Naive B cell (primary cell): ENCODE measurements around the gene SAPCD2. TPM values are rescaled to one million over a fixed set of nuclear protein-coding genes. Genes with fewer than 3 reads are reported as not detected.

Experiments used
- ATAC-seq, 2 donors: fragments of 150-1000 bp; cut with Tn5 transposase; 2 replicates each; pipeline ENCODE4 v1.10.0; 2021; ENCODE audit warnings: low read depth in 2 of 2, mild to moderate bottlenecking in 2 of 2, moderate library complexity in 2 of 2
- DNase-seq: peaks from one replicate; pipeline ENCODE4 v3.0.0; 2022
- H3K27ac Mint-ChIP-seq, 6 donors: one replicate each; pipeline ENCODE4 v1.8.0; 2020 to 2022; ENCODE audit warnings: mild to moderate bottlenecking in 6 of 6, mixed read lengths in 6 of 6, moderate library complexity in 5 of 6, inconsistent platforms in 2 of 6
- H3K27me3 Mint-ChIP-seq, 3 donors: one replicate each; pipeline ENCODE4 v1.8.0; 2021 to 2022; ENCODE audit warnings: mixed read lengths in 3 of 3, mild to moderate bottlenecking in 1 of 3
- H3K36me3 Mint-ChIP-seq, 2 donors: one replicate each; pipeline ENCODE4 v1.8.0; 2020 to 2022; ENCODE audit warnings: mixed read lengths in 2 of 2, inconsistent platforms in 1 of 2, mild to moderate bottlenecking in 1 of 2
- H3K4me1 Mint-ChIP-seq, 3 donors: one replicate each; pipeline ENCODE4 v1.8.0; 2020 to 2022; ENCODE audit warnings: mixed read lengths in 3 of 3, inconsistent platforms in 1 of 3, mild to moderate bottlenecking in 1 of 3, moderate library complexity in 1 of 3
- H3K4me3 Mint-ChIP-seq, 8 donors: one replicate each; pipeline ENCODE4 v1.8.0; 2020 to 2022; ENCODE audit warnings: mild to moderate bottlenecking in 8 of 8, mixed read lengths in 8 of 8, moderate library complexity in 8 of 8, inconsistent platforms in 2 of 8
- H3K9me3 Mint-ChIP-seq, 7 donors: one replicate each; pipeline ENCODE4 v1.8.0; 2020 to 2022; ENCODE audit warnings: mixed read lengths in 7 of 7, mild to moderate bottlenecking in 5 of 7, inconsistent platforms in 2 of 7, moderate library complexity in 1 of 7
- polyA plus RNA-seq, 6 donors: library from polyadenylated mRNA; unstranded; fragments of 300-500 nt; fragmentation: Illumina TruSeq; gene quantifications; one replicate each; pipeline ENCODE4 v1.2.3, GENCODE V29; 2021; ENCODE audit warnings: low read depth in 6 of 6

Gene SAPCD2
- polyA plus RNA-seq, 6 donors from 2014 or later = 0.05 TPM; not detected in 5

DNA sequence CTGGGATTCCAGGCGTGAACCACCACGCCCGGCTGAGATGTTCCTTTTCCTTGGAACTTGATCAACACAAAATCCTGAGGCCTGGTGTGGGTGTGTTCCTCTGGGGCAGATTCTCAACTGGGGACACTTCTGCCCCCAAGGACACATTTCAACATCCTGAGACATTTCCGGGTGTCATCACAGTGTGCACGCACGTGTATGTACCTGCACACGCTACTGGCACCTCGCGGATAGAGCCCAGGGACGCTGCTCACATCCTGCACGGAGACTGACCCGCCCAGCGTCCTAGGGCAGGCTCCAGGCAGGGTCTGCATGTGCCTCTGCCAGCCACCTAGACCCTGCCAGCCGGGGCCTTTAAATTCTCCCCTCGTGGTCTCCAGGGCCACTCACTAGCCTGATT, 8.0 kb downstream of the SAPCD2 start:
- Mint-ChIP-seq H3K27ac (peak overlapping the region in 1 of 6 donors; percentile 50), H3K4me1 (peaks cover 0 to 5% (median 4%) of the 10 kb centered on the region in 3 donors), H3K9me3 (no peaks in the 10 kb centered on the region), H3K36me3 (no peaks in the 10 kb centered on the region), H3K27me3 (peaks cover 0 to 6% (median 0%) of the 10 kb centered on the region in 3 donors), H3K4me3 (no peak overlapping the region)
- ATAC-seq (no peak), DNase-seq (no peak)

DNA sequence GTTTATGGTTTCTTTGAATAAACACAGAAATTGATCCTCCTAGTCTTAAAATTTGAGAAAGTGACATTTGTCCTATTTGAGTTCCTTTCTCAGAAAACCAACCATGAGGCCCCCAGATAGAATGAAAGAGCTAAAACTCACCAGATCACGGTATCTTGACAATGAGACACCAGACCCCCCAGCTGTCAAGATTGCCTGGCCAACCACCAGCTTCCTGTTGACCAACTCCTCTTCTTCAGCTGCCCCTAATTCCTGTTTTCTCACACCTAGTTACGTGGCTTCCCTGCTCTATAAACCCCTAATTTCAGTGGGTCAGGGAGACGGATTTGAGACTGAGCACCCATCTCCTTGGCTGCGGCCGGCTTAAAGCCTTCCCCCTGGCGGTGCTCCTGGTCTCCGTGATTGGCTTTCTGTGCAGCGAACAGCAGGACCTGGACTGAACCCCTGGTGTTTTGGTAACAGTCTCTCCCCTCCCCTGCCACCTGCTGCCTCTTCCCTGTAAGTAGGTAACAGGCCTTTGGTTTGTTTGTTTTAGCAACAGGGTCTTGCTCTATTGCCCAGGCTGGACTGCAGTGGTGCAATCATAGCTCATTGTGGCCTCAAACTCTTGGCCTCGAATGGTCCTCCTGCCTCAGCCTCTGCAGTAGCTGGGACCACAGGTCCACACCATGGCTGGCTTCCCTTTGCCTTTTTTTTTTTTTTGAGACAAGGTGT, 11.7 kb downstream of the SAPCD2 start:
- Mint-ChIP-seq H3K4me1 (no peaks in the 10 kb centered on the region), H3K27ac (peak overlapping the region in 1 of 6 donors; percentile 44), H3K27me3 (no peaks in the 10 kb centered on the region), H3K4me3 (no peak overlapping the region), H3K9me3 (no peaks in the 10 kb centered on the region), H3K36me3 (no peaks in the 10 kb centered on the region)
- DNase-seq = no peak
- ATAC-seq = no peak

DNA sequence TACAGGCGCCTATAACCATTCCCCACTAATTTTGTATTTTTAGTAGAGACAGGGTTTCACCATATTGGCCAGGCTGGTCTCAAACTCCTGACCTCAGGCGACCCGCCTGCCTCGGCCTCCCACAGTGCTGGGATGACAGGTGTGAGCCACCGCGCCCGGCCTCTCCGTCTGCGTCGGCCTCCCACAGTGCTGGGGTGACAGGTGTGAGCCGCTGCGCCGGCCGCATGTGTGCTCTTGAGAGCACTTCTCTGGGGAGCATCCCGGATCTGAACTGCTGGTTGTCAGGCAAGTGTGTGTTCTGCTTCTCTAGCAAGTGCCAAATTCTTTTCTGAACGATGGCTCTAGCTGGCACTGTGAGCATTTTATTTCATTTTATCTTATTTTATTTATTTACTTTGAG, 12.8 kb downstream of the SAPCD2 start:
- Mint-ChIP-seq H3K9me3 (no peaks in the 10 kb centered on the region), H3K27ac (peak overlapping the region in 1 of 6 donors; percentile 13), H3K4me3 (no peak overlapping the region), H3K27me3 (peaks cover 0 to 4% (median 0%) of the 10 kb centered on the region in 3 donors), H3K4me1 (no peaks in the 10 kb centered on the region), H3K36me3 (no peaks in the 10 kb centered on the region)
- ATAC-seq (no peak), DNase-seq (no peak)

DNA sequence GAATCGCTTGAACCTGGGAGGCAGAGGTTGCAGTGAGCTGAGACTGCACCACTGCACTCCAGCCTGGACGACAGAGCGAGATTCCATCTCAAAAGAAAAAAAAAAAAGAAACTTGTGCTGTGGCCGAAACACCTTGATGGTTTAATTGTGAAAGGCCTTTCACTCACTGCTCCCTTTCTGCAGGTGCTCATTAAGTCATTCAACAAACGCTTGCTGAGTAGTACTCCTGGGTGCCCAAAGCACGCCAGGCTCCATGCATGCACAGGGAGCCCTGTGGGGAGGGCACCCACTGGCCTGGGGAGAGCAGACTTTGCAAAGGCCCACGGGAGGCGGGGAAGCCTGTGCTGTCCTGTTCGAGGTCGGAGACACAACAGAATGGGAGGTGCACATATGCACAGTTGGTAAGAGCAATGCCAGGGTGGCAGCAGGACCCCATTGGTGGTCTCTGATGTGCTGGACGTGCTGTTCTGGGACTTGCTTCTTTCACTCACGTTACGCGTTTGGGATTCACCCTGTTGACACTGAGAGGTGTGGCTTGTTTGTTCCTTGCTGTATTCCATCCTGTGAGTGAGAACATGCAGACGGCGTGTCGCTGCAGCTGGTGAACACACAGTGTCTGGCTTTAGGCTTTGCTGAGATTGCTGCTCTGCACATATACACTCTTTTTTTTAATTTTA, 13.5 kb downstream of the SAPCD2 start:
- H3K4me3 Mint-ChIP-seq = peak overlapping the region in 2 of 8 donors; percentile 30 to 50

DNA sequence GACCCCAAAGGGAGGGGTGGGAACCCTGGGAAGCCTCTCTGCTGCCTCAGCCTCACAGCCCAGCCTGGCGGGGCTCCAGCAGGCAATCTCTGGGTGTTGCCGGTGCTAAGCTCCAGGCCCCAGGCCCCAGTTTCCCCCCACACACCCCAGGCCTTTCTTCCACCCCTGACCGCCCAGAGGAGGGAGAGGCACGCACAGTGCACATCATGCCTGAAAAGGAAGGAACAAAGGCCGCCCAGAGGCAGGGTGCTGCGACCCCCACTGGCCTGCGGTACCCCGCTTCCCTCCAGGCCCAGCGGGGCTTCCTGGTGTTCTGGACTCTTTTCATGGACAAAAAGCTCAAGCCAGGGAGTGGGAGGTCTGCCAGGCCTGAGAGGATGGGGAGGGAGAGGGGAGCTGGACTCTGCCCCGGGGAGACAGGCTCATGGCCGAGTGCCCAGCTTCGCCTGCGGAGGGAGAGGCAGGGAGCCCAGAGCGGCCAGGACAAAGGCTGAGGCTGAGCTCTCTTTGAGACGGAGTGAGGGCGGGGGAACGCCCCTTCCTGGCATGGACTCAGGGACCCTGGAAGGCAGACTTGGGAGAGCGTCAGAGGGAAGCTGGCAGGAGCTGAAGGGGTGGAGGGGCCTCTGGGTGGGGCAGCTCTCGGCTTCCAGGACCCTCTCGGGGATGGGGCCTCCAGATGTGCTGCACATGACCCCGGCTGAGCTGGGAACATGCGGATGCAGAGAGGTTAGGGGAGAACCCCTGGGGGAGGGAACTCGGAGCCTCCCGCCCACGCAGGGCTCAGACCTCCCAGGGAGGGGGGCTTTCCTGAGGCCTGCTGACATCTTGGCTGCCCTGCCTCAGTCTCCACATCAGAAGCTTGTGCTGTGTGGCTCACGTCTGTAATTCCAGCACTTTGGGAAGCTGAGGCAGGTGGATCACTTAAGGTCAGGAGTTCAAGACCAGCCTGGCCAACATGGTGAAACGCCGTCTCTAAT, 14.7 kb downstream of the SAPCD2 start:
- Mint-ChIP-seq H3K36me3 (no peaks in the 10 kb centered on the region), H3K4me1 (no peaks in the 10 kb centered on the region), H3K4me3 (peak overlapping the region in 1 of 8 donors; percentile 23), H3K27me3 (peaks cover 0 to 21% (median 2%) of the 10 kb centered on the region in 3 donors), H3K9me3 (no peaks in the 10 kb centered on the region), H3K27ac (no peak overlapping the region)
- ATAC-seq (no peak), DNase-seq (no peak)

More for the DNA sequence above, 13.5 kb downstream of the SAPCD2 start:
- no peak for ATAC-seq
- no peaks in the 10 kb centered on the region for H3K36me3 Mint-ChIP-seq
- peaks cover 0 to 11% (median 0%) of the 10 kb centered on the region in 3 donors for H3K27me3 Mint-ChIP-seq
- H3K9me3 Mint-ChIP-seq = no peaks in the 10 kb centered on the region
- DNase-seq = no peak
- no peaks in the 10 kb centered on the region for H3K4me1 Mint-ChIP-seq
- peak overlapping the region in 1 of 6 donors; percentile 49 for H3K27ac Mint-ChIP-seq

DNA sequence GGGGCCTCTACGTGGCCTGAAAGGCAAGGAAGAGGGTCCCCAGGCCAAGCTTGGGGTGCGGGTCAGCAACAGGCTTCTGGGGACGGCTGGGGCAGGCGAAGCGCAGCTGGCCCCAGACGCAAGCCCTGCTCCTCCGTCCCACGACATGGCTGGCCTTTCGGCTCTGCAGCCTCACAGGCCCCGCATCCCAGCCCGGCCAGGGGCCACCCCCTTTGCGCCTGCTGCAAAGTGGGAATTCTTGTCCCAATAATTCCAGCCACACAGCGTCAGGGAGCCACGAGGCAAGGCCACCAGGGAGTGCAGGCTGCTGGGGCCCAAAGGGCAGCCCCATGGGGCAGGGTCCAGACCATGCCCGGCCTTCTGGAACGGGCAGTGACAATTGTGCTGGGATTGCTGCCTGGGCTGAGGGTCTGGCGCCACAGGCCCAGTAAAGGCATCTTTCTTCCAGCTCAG, 15.4 kb downstream of the SAPCD2 start:
- Mint-ChIP-seq H3K4me1 (no peaks in the 10 kb centered on the region), H3K4me3 (peak overlapping the region in 2 of 8 donors; percentile 26 to 30), H3K9me3 (no peaks in the 10 kb centered on the region), H3K27me3 (peaks cover 0 to 28% (median 9%) of the 10 kb centered on the region in 3 donors), H3K36me3 (no peaks in the 10 kb centered on the region), H3K27ac (no peak overlapping the region)
- DNase-seq (no peak), ATAC-seq (no peak)

GRCh38 chr9:137053944-137054931, 16.1 kb downstream of the SAPCD2 start, which contains the start of gene ENTPD2:
Gene ENTPD2, minus strand, starts transcription at chr9:137054061. Its CDS starts 64 bp downstream, at chr9:137053997.
- no peaks in the 10 kb centered on the region for H3K36me3 Mint-ChIP-seq
- peak; percentile 45 to 55 for ATAC-seq
- peaks cover 0 to 35% (median 16%) of the 10 kb centered on the region in 3 donors for H3K27me3 Mint-ChIP-seq
- peaks cover 0 to 2% (median 0%) of the 10 kb centered on the region in 3 donors for H3K4me1 Mint-ChIP-seq
- H3K9me3 Mint-ChIP-seq = no peaks in the 10 kb centered on the region
- no peak within 1 kb of the TSS for H3K27ac Mint-ChIP-seq
- H3K4me3 Mint-ChIP-seq = peak within 1 kb of the TSS in 6 of 8 donors; percentile 24 to 70 (median 33)
- DNase-seq = no peak

GRCh38 chr9:137052998-137053943, 17.1 kb downstream of the SAPCD2 start:
- peak; percentile 31 to 39 for ATAC-seq
- peaks cover 0 to 2% (median 0%) of the 10 kb centered on the region in 3 donors for H3K4me1 Mint-ChIP-seq
- no peak for DNase-seq
- no peak overlapping the region for H3K27ac Mint-ChIP-seq
- H3K36me3 Mint-ChIP-seq = no peaks in the 10 kb centered on the region
- H3K9me3 Mint-ChIP-seq = no peaks in the 10 kb centered on the region
- peaks cover 0 to 38% (median 16%) of the 10 kb centered on the region in 3 donors for H3K27me3 Mint-ChIP-seq
- peak overlapping the region in 6 of 8 donors; percentile 24 to 44 (median 33) for H3K4me3 Mint-ChIP-seq

DNA sequence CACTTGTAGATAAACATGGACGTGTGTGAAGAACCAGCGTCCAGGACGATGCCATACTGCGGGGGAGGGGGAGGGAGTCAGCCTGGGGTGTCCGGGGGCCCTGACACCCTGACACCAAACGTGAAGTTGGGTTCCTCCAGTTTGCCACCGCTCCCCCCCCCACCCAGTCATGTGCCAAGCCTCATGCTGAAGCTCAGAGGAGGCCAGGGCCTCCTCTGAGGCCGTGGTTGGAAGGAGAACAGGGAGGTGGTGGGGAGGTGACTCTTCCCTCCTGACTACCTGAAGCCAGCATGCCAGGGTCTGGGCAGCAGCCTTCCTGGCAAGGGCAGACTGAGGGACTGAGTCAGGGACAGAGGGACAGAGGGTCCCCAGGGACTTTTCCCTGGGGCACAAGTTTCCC, 18.1 kb downstream of the SAPCD2 start:
- peak overlapping the region in 5 of 8 donors; percentile 33 to 47 (median 40) for H3K4me3 Mint-ChIP-seq
- no peaks in the 10 kb centered on the region for H3K36me3 Mint-ChIP-seq
- peaks cover 0 to 48% (median 16%) of the 10 kb centered on the region in 3 donors for H3K27me3 Mint-ChIP-seq
- ATAC-seq (no peak), DNase-seq (no peak)
- H3K27ac Mint-ChIP-seq = no peak overlapping the region
- H3K9me3 Mint-ChIP-seq = no peaks in the 10 kb centered on the region
- peaks cover 0 to 2% (median 0%) of the 10 kb centered on the region in 3 donors for H3K4me1 Mint-ChIP-seq

- ATAC-seq = no peak
- peak overlapping the region in 1 of 8 donors; percentile 25 for H3K4me3 Mint-ChIP-seq
- peak overlapping the region in 1 of 6 donors; percentile 56 for H3K27ac Mint-ChIP-seq
- no peaks in the 10 kb centered on the region for H3K36me3 Mint-ChIP-seq
- H3K27me3 Mint-ChIP-seq = peaks cover 5 to 58% (median 16%) of the 10 kb centered on the region in 3 donors
- peaks cover 3 to 11% (median 6%) of the 10 kb centered on the region in 3 donors for H3K4me1 Mint-ChIP-seq
- no peaks in the 10 kb centered on the region for H3K9me3 Mint-ChIP-seq
- DNase-seq = no peak
Observed at GRCh38 chr9:137051145-137051724, 19.1 kb downstream of the SAPCD2 start.

DNA sequence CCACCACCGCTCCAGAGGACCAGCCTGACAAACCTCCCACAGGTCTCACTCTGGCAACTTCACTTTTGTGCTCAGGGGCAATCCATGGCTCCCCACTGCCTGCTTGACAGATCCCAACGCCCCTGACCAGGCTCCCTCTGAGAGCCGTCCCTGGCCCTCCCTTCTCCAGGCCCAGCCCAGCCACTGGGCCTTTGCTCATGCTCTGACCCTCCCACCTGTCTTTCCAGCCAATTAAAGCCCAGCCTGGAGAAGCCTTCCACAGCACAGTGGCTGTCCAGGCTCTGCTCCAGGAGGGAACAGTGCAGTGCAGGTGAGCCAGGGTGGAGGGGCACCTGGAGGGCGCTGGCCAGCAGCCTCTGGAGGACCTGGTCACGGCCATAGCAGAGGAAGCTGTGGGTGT, 19.8 kb downstream of the SAPCD2 start:
- Mint-ChIP-seq H3K9me3 (no peaks in the 10 kb centered on the region), H3K27ac (no peak overlapping the region), H3K4me1 (peaks cover 4 to 12% (median 7%) of the 10 kb centered on the region in 3 donors), H3K4me3 (no peak overlapping the region), H3K36me3 (no peaks in the 10 kb centered on the region), H3K27me3 (peaks cover 5 to 59% (median 16%) of the 10 kb centered on the region in 3 donors)
- ATAC-seq (no peak), DNase-seq (no peak)
